HEK293T (cell line): ENCODE measurements around the gene MICU2.

Experiments
- CTCF ChIA-PET: fragments of 350-600 bp; formaldehyde crosslinking; extraction: SDS; loops from one replicate; lab custom pipeline; 2021; ENCODE audit warnings: antibody characterized with exemption, inconsistent platforms; lab: Yijun Ruan, JAX
- POLR2A ChIA-PET: fragments of 350-600 bp; formaldehyde crosslinking; extraction: SDS; loops from one replicate; lab custom pipeline; 2020; ENCODE audit warnings: antibody characterized with exemption, inconsistent platforms; lab: Yijun Ruan, JAX
- DNase-seq: peaks from one replicate; pipeline ENCODE4 v3.0.0; 2012; ENCODE audit warnings: mixed read lengths; ENCODE audit errors: extremely low spot score
- ARNT ChIP-seq: fragments of 450-650 bp; IDR thresholded peaks from 2 replicates; pipeline ENCODE4 v1.6.1; 2017; ENCODE audit warnings: mild to moderate bottlenecking
- BHLHE40 ChIP-seq: fragments of 450-650 bp; IDR thresholded peaks from 2 replicates; pipeline ENCODE4 v1.6.1; 2016; ENCODE audit warnings: mild to moderate bottlenecking, moderate library complexity, borderline replicate concordance
- CTBP1 ChIP-seq: fragments of 450-650 bp; IDR thresholded peaks from 2 replicates; pipeline ENCODE4 v1.6.1; 2016; ENCODE audit warnings: borderline replicate concordance
- ELF4 ChIP-seq: fragments of 450-650 bp; IDR thresholded peaks from 2 replicates; pipeline ENCODE4 v1.6.1; 2017; ENCODE audit warnings: antibody characterized with exemption
- FOXA1 ChIP-seq: fragments of 450-650 bp; IDR thresholded peaks from 2 replicates; pipeline ENCODE4 v1.6.1; 2016; ENCODE audit warnings: mild to moderate bottlenecking
- FOXK2 ChIP-seq: fragments of 450-650 bp; IDR thresholded peaks from 2 replicates; pipeline ENCODE4 v1.6.1; 2016; ENCODE audit warnings: mild to moderate bottlenecking
- FOXM1 ChIP-seq: fragments of 450-650 bp; IDR thresholded peaks from 2 replicates; pipeline ENCODE4 v1.6.1; 2017; ENCODE audit warnings: mild to moderate bottlenecking, borderline replicate concordance
- HDGF ChIP-seq: fragments of 450-650 bp; IDR thresholded peaks from 2 replicates; pipeline ENCODE4 v1.6.1; 2017; ENCODE audit warnings: antibody characterized with exemption, borderline replicate concordance
- L3MBTL2 ChIP-seq: fragments of 450-650 bp; conservative IDR thresholded peaks from 2 replicates; pipeline ENCODE4 v1.6.1; 2016; ENCODE audit warnings: mild to moderate bottlenecking
- LEF1 ChIP-seq: fragments of 450-650 bp; IDR thresholded peaks from 2 replicates; pipeline ENCODE4 v1.6.1; 2017; ENCODE audit warnings: mild to moderate bottlenecking, borderline replicate concordance
- NFRKB ChIP-seq: fragments of 450-650 bp; IDR thresholded peaks from 2 replicates; pipeline ENCODE4 v1.6.1; 2016; ENCODE audit warnings: mild to moderate bottlenecking, moderate library complexity
- PKNOX1 ChIP-seq: fragments of 450-650 bp; IDR thresholded peaks from 2 replicates; pipeline ENCODE4 v1.6.1; 2016
- SP1 ChIP-seq: fragments of 450-650 bp; IDR thresholded peaks from 2 replicates; pipeline ENCODE4 v1.6.1; 2017
- SUZ12 ChIP-seq: fragments of 450-650 bp; IDR thresholded peaks from 2 replicates; pipeline ENCODE4 v1.6.1; 2016; ENCODE audit warnings: mild to moderate bottlenecking
- TARDBP ChIP-seq: fragments of 450-650 bp; IDR thresholded peaks from 2 replicates; pipeline ENCODE4 v1.6.1; 2016
- ZNF384 ChIP-seq: fragments of 450-650 bp; IDR thresholded peaks from 2 replicates; pipeline ENCODE4 v1.6.1; 2016

MICU2 gene

GRCh38 chr13:21511849-21512248 lies 92.1 kb downstream of the MICU2 start:
- DNase-seq = no peak
- CTCF ChIA-PET = no interaction called here
- no peak for TF ChIP-seq ELF4
- POLR2A ChIA-PET = no interaction called here

GRCh38 chr13:21504379-21504778 lies 99.6 kb downstream of the MICU2 start:
- ChIA-PET POLR2A (no interaction called here), CTCF (no interaction called here)
- DNase-seq = no peak
- TF ChIP-seq HDGF (no peak), FOXM1 (no peak), L3MBTL2 (no peak), ELF4 (no peak), ZNF384 (no peak), PKNOX1 (no peak), CTBP1 (no peak), TARDBP (no peak), LEF1 (no peak)

GRCh38 chr13:21501686-21502085 lies 102.3 kb downstream of the MICU2 start:
- POLR2A ChIA-PET = no interaction called here
- CTCF ChIA-PET = no interaction called here
- DNase-seq = peak; percentile 4
- no peak for TF ChIP-seq PKNOX1
- no peak for TF ChIP-seq FOXK2

- POLR2A ChIA-PET = interaction anchor here (1.0 kb wide), 1 partner anchor 311 kb away, joined by 3 read pairs; no protein-coding TSS in a partner anchor
- TF ChIP-seq HDGF = no peak
- TF ChIP-seq L3MBTL2 = no peak
- no peak for TF ChIP-seq ELF4
- TF ChIP-seq FOXM1 = no peak
- CTCF ChIA-PET = no interaction called here
- DNase-seq = no peak
Measured at GRCh38 chr13:21486322-21486721, 117.6 kb downstream of the MICU2 start.

GRCh38 chr13:21483748-21484147 lies 120.2 kb downstream of the MICU2 start:
- DNase-seq = no peak
- TF ChIP-seq BHLHE40 (no peak), SUZ12 (no peak), HDGF (no peak), PKNOX1 (no peak), SP1 (no peak), ELF4 (no peak), TARDBP (no peak), ZNF384 (no peak), FOXA1 (no peak), LEF1 (no peak), NFRKB (no peak), ARNT (no peak)
- ChIA-PET CTCF (no interaction called here), POLR2A (no interaction called here)

GRCh38 chr13:21481359-21481758 lies 122.6 kb downstream of the MICU2 start:
- no peak for DNase-seq
- TF ChIP-seq CTBP1 = no peak
- CTCF ChIA-PET = no interaction called here
- POLR2A ChIA-PET = no interaction called here

- peak; percentile 20 for DNase-seq
- TF ChIP-seq FOXA1 (no peak), SUZ12 (no peak), FOXK2 (no peak), PKNOX1 (no peak), CTBP1 (no peak), ZNF384 (no peak), TARDBP (no peak), NFRKB (no peak), HDGF (no peak), LEF1 (no peak), BHLHE40 (no peak), ARNT (no peak), L3MBTL2 (no peak), SP1 (no peak), ELF4 (no peak), FOXM1 (no peak)
- POLR2A ChIA-PET = no interaction called here
- CTCF ChIA-PET = no interaction called here
Measured at GRCh38 chr13:21478881-21479808, 124.8 kb downstream of the MICU2 start.
